ENCODE measurements around the gene KCMF1.
A peak's percentile ranks its signal among the peaks of the same experiment; 100 is the strongest.

KCMF1 gene

GRCh38 chr2:84980263-84980983 lies 9.5 kb downstream of the KCMF1 start:
- Histone ChIP-seq H3K27me3 (ENCODE audit: control insufficient read depth in 5 of 5, insufficient read depth in 4 of 5, low read length in 5 of 5) (no peaks in the 10 kb centered on the region), H3K4me3 (ENCODE audit: low read depth in 1 of 5, low read length in 5 of 5) (no peak overlapping the region), H3K9me3 (ENCODE audit: control insufficient read depth in 5 of 5, low read length in 5 of 5) (no peaks in the 10 kb centered on the region), H3K36me3 (ENCODE audit: control insufficient read depth in 5 of 5, insufficient read depth in 5 of 5, low read length in 5 of 5) (no peaks in the 10 kb centered on the region), H3K4me1 (ENCODE audit: control insufficient read depth in 5 of 5, insufficient read depth in 5 of 5, low read length in 5 of 5) (peaks cover 5 to 23% (median 16%) of the 10 kb centered on the region in 5 donors), H3K27ac (ENCODE audit: low read depth, low read length) (no peak overlapping the region), H3K9ac (ENCODE audit: low read length in 5 of 5) (no peak overlapping the region)

GRCh38 chr2:84986018-84986417 lies 15.1 kb downstream of the KCMF1 start:
- Histone ChIP-seq H3K27ac (ENCODE audit: low read depth, low read length) (no peak overlapping the region), H3K9ac (ENCODE audit: low read length in 5 of 5) (no peak overlapping the region), H3K9me3 (ENCODE audit: control insufficient read depth in 5 of 5, low read length in 5 of 5) (no peaks in the 10 kb centered on the region), H3K4me3 (ENCODE audit: low read depth in 1 of 5, low read length in 5 of 5) (no peak overlapping the region), H3K27me3 (ENCODE audit: control insufficient read depth in 5 of 5, insufficient read depth in 4 of 5, low read length in 5 of 5) (no peaks in the 10 kb centered on the region), H3K36me3 (ENCODE audit: control insufficient read depth in 5 of 5, insufficient read depth in 5 of 5, low read length in 5 of 5) (no peaks in the 10 kb centered on the region), H3K4me1 (ENCODE audit: control insufficient read depth in 5 of 5, insufficient read depth in 5 of 5, low read length in 5 of 5) (peaks cover 0 to 28% (median 14%) of the 10 kb centered on the region in 5 donors)

- H3K4me3 ChIP-seq (ENCODE audit: low read depth in 1 of 5, low read length in 5 of 5), result no peak overlapping the region
- no peak overlapping the region for H3K27ac ChIP-seq (ENCODE audit: low read depth, low read length)
- no peak overlapping the region for H3K9ac ChIP-seq (ENCODE audit: low read length in 5 of 5)
- no peaks in the 10 kb centered on the region for H3K9me3 ChIP-seq (ENCODE audit: control insufficient read depth in 5 of 5, low read length in 5 of 5)
- peaks cover 2 to 38% (median 17%) of the 10 kb centered on the region in 5 donors for H3K4me1 ChIP-seq (ENCODE audit: control insufficient read depth in 5 of 5, insufficient read depth in 5 of 5, low read length in 5 of 5)
- no peaks in the 10 kb centered on the region for H3K27me3 ChIP-seq (ENCODE audit: control insufficient read depth in 5 of 5, insufficient read depth in 4 of 5, low read length in 5 of 5)
- H3K36me3 ChIP-seq (ENCODE audit: control insufficient read depth in 5 of 5, insufficient read depth in 5 of 5, low read length in 5 of 5), result no peaks in the 10 kb centered on the region
Observed at GRCh38 chr2:84989422-84989821, 18.5 kb downstream of the KCMF1 start.

GRCh38 chr2:84989927-84990326 lies 19.0 kb downstream of the KCMF1 start:
- Histone ChIP-seq H3K9ac (ENCODE audit: low read length in 5 of 5) (peak overlapping the region in 1 of 5 donors; percentile 2), H3K27ac (ENCODE audit: low read depth, low read length) (no peak overlapping the region), H3K36me3 (ENCODE audit: control insufficient read depth in 5 of 5, insufficient read depth in 5 of 5, low read length in 5 of 5) (no peaks in the 10 kb centered on the region), H3K9me3 (ENCODE audit: control insufficient read depth in 5 of 5, low read length in 5 of 5) (no peaks in the 10 kb centered on the region), H3K4me1 (ENCODE audit: control insufficient read depth in 5 of 5, insufficient read depth in 5 of 5, low read length in 5 of 5) (peaks cover 2 to 38% (median 14%) of the 10 kb centered on the region in 5 donors), H3K4me3 (ENCODE audit: low read depth in 1 of 5, low read length in 5 of 5) (no peak overlapping the region), H3K27me3 (ENCODE audit: control insufficient read depth in 5 of 5, insufficient read depth in 4 of 5, low read length in 5 of 5) (no peaks in the 10 kb centered on the region)

GRCh38 chr2:84991404-84992160 lies 20.6 kb downstream of the KCMF1 start:
- Histone ChIP-seq H3K9me3 (ENCODE audit: control insufficient read depth in 5 of 5, low read length in 5 of 5) (no peaks in the 10 kb centered on the region), H3K27me3 (ENCODE audit: control insufficient read depth in 5 of 5, insufficient read depth in 4 of 5, low read length in 5 of 5) (no peaks in the 10 kb centered on the region), H3K27ac (ENCODE audit: low read depth, low read length) (no peak overlapping the region), H3K4me3 (ENCODE audit: low read depth in 1 of 5, low read length in 5 of 5) (no peak overlapping the region), H3K4me1 (ENCODE audit: control insufficient read depth in 5 of 5, insufficient read depth in 5 of 5, low read length in 5 of 5) (peaks cover 5 to 38% (median 18%) of the 10 kb centered on the region in 5 donors), H3K36me3 (ENCODE audit: control insufficient read depth in 5 of 5, insufficient read depth in 5 of 5, low read length in 5 of 5) (no peaks in the 10 kb centered on the region), H3K9ac (ENCODE audit: low read length in 5 of 5) (no peak overlapping the region)

GRCh38 chr2:84995826-84996225 lies 24.9 kb downstream of the KCMF1 start:
- Histone ChIP-seq H3K4me3 (ENCODE audit: low read depth in 1 of 5, low read length in 5 of 5) (no peak overlapping the region), H3K27ac (ENCODE audit: low read depth, low read length) (peak overlapping the region; percentile 44), H3K36me3 (ENCODE audit: control insufficient read depth in 5 of 5, insufficient read depth in 5 of 5, low read length in 5 of 5) (no peaks in the 10 kb centered on the region), H3K9me3 (ENCODE audit: control insufficient read depth in 5 of 5, low read length in 5 of 5) (no peaks in the 10 kb centered on the region), H3K27me3 (ENCODE audit: control insufficient read depth in 5 of 5, insufficient read depth in 4 of 5, low read length in 5 of 5) (no peaks in the 10 kb centered on the region), H3K9ac (ENCODE audit: low read length in 5 of 5) (no peak overlapping the region), H3K4me1 (ENCODE audit: control insufficient read depth in 5 of 5, insufficient read depth in 5 of 5, low read length in 5 of 5) (peaks cover 5 to 19% (median 15%) of the 10 kb centered on the region in 5 donors)

GRCh38 chr2:84996909-84997308 lies 25.9 kb downstream of the KCMF1 start:
- no peak overlapping the region for H3K4me3 ChIP-seq (ENCODE audit: low read depth in 1 of 5, low read length in 5 of 5)
- H3K4me1 ChIP-seq (ENCODE audit: control insufficient read depth in 5 of 5, insufficient read depth in 5 of 5, low read length in 5 of 5), result peaks cover 2 to 13% (median 10%) of the 10 kb centered on the region in 5 donors
- no peak overlapping the region for H3K27ac ChIP-seq (ENCODE audit: low read depth, low read length)
- no peak overlapping the region for H3K9ac ChIP-seq (ENCODE audit: low read length in 5 of 5)
- no peaks in the 10 kb centered on the region for H3K27me3 ChIP-seq (ENCODE audit: control insufficient read depth in 5 of 5, insufficient read depth in 4 of 5, low read length in 5 of 5)
- H3K9me3 ChIP-seq (ENCODE audit: control insufficient read depth in 5 of 5, low read length in 5 of 5), result no peaks in the 10 kb centered on the region
- H3K36me3 ChIP-seq (ENCODE audit: control insufficient read depth in 5 of 5, insufficient read depth in 5 of 5, low read length in 5 of 5), result no peaks in the 10 kb centered on the region

GRCh38 chr2:84999553-84999955 lies 28.6 kb downstream of the KCMF1 start:
- no peak overlapping the region for H3K27ac ChIP-seq (ENCODE audit: low read depth, low read length)
- H3K9ac ChIP-seq (ENCODE audit: low read length in 5 of 5), result no peak overlapping the region
- no peak overlapping the region for H3K4me3 ChIP-seq (ENCODE audit: low read depth in 1 of 5, low read length in 5 of 5)
- peaks cover 2 to 11% (median 10%) of the 10 kb centered on the region in 5 donors for H3K4me1 ChIP-seq (ENCODE audit: control insufficient read depth in 5 of 5, insufficient read depth in 5 of 5, low read length in 5 of 5)
- H3K9me3 ChIP-seq (ENCODE audit: control insufficient read depth in 5 of 5, low read length in 5 of 5), result no peaks in the 10 kb centered on the region
- H3K27me3 ChIP-seq (ENCODE audit: control insufficient read depth in 5 of 5, insufficient read depth in 4 of 5, low read length in 5 of 5), result no peaks in the 10 kb centered on the region
- peaks cover 0 to 2% (median 0%) of the 10 kb centered on the region in 5 donors for H3K36me3 ChIP-seq (ENCODE audit: control insufficient read depth in 5 of 5, insufficient read depth in 5 of 5, low read length in 5 of 5)

GRCh38 chr2:85001595-85001994 lies 30.6 kb downstream of the KCMF1 start:
- Histone ChIP-seq H3K9ac (ENCODE audit: low read length in 5 of 5) (no peak overlapping the region), H3K4me1 (ENCODE audit: control insufficient read depth in 5 of 5, insufficient read depth in 5 of 5, low read length in 5 of 5) (peaks cover 0 to 3% (median 0%) of the 10 kb centered on the region in 5 donors), H3K9me3 (ENCODE audit: control insufficient read depth in 5 of 5, low read length in 5 of 5) (no peaks in the 10 kb centered on the region), H3K27me3 (ENCODE audit: control insufficient read depth in 5 of 5, insufficient read depth in 4 of 5, low read length in 5 of 5) (no peaks in the 10 kb centered on the region), H3K27ac (ENCODE audit: low read depth, low read length) (no peak overlapping the region), H3K4me3 (ENCODE audit: low read depth in 1 of 5, low read length in 5 of 5) (no peak overlapping the region), H3K36me3 (ENCODE audit: control insufficient read depth in 5 of 5, insufficient read depth in 5 of 5, low read length in 5 of 5) (peaks cover 0 to 2% (median 0%) of the 10 kb centered on the region in 5 donors)

- Histone ChIP-seq H3K9me3 (ENCODE audit: control insufficient read depth in 5 of 5, low read length in 5 of 5) (no peaks in the 10 kb centered on the region), H3K9ac (ENCODE audit: low read length in 5 of 5) (no peak overlapping the region), H3K4me1 (ENCODE audit: control insufficient read depth in 5 of 5, insufficient read depth in 5 of 5, low read length in 5 of 5) (peaks cover 0 to 3% (median 0%) of the 10 kb centered on the region in 5 donors), H3K27me3 (ENCODE audit: control insufficient read depth in 5 of 5, insufficient read depth in 4 of 5, low read length in 5 of 5) (no peaks in the 10 kb centered on the region), H3K27ac (ENCODE audit: low read depth, low read length) (no peak overlapping the region), H3K36me3 (ENCODE audit: control insufficient read depth in 5 of 5, insufficient read depth in 5 of 5, low read length in 5 of 5) (peaks cover 0 to 6% (median 3%) of the 10 kb centered on the region in 5 donors), H3K4me3 (ENCODE audit: low read depth in 1 of 5, low read length in 5 of 5) (no peak overlapping the region)
Observed at GRCh38 chr2:85002534-85002933, 31.6 kb downstream of the KCMF1 start.

Measured in subcutaneous abdominal adipose tissue (tissue), 5 donors.